Endothelial cell (in vitro differentiated cells): ENCODE measurements around the gene FUOM. TPM values are rescaled to one million over a fixed set of nuclear protein-coding genes. Genes with fewer than 3 reads are reported as not detected.

Experiments used
- DNase-seq: peaks from one replicate; pipeline ENCODE4 v3.0.0; 2021; ENCODE audit warnings: low spot score
- H3K27ac Mint-ChIP-seq: one replicate; pipeline ENCODE4 v1.8.0; 2021; ENCODE audit warnings: mixed read lengths, inconsistent platforms; ENCODE audit not compliant: unreplicated experiment
- H3K27me3 Mint-ChIP-seq: one replicate; pipeline ENCODE4 v1.8.0; 2021; ENCODE audit warnings: mild to moderate bottlenecking, moderate library complexity, mixed read lengths, inconsistent platforms; ENCODE audit not compliant: unreplicated experiment
- H3K36me3 Mint-ChIP-seq: one replicate; pipeline ENCODE4 v1.8.0; 2021; ENCODE audit warnings: mild to moderate bottlenecking, low read depth, mixed read lengths, inconsistent platforms; ENCODE audit not compliant: unreplicated experiment
- H3K4me1 Mint-ChIP-seq: one replicate; pipeline ENCODE4 v1.8.0; 2021; ENCODE audit warnings: mild to moderate bottlenecking, mixed read lengths, inconsistent platforms; ENCODE audit not compliant: unreplicated experiment
- H3K4me3 Mint-ChIP-seq: one replicate; pipeline ENCODE4 v1.8.0; 2021; ENCODE audit warnings: mild to moderate bottlenecking, mixed read lengths, inconsistent platforms; ENCODE audit not compliant: unreplicated experiment
- H3K9me3 Mint-ChIP-seq: one replicate; pipeline ENCODE4 v1.8.0; 2021; ENCODE audit warnings: mixed read lengths, inconsistent platforms; ENCODE audit not compliant: unreplicated experiment
- total RNA-seq: library from RNA; stranded (reverse); fragmentation: NEBNext Ultra II Directional; extraction: Animal tissue kit (Norgen Biotek cat#: 25700); gene quantifications from one replicate; pipeline ENCODE4 v1.2.1, GENCODE V29; 2021; ENCODE audit not compliant: unreplicated experiment
- TF ChIP-seq, protein P1 (sequence below): fragments of 200-600 bp; sonication (generic); IDR thresholded peaks from one replicate; pipeline ENCODE4 v1.5.0; 2021; ENCODE audit warnings: antibody characterized with exemption; ENCODE audit not compliant: unreplicated experiment

The FUOM gene
- total RNA-seq, 1 donor from 2014 or later, result 8.9 TPM

GRCh38 chr10:133361773-133362441 is 4.1 kb upstream of the FUOM start:
- Mint-ChIP-seq H3K36me3 (peaks cover 21% of the 10 kb centered on the region), H3K27ac (no peak overlapping the region), H3K4me3 (peak overlapping the region; percentile 52)

DNA sequence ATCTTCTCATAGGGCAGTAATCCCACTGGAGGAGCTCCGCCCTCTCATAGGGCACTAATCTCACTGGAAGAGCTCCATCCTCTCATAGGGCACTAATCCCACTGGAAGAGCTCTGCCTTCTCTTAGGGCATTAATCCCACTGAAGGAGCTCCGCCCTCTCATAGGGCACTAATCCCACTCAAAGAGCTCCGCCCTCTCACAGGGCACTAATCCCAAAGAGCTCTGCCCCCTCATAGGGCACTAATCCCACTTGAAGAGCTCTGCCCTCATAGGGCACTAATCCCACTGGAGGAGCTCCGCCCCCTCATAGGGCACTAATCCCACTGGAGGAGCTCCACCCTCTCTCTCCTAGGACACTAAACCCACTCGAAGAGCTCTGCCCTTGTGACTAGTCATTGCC is 3.4 kb upstream of the FUOM start:
- Mint-ChIP-seq H3K36me3 (peaks cover 21% of the 10 kb centered on the region), H3K4me3 (no peak overlapping the region)
- no peak for DNase-seq

More at GRCh38 chr10:133361773-133362441, 4.1 kb upstream of the FUOM start:
- TF ChIP-seq, protein P1, sequence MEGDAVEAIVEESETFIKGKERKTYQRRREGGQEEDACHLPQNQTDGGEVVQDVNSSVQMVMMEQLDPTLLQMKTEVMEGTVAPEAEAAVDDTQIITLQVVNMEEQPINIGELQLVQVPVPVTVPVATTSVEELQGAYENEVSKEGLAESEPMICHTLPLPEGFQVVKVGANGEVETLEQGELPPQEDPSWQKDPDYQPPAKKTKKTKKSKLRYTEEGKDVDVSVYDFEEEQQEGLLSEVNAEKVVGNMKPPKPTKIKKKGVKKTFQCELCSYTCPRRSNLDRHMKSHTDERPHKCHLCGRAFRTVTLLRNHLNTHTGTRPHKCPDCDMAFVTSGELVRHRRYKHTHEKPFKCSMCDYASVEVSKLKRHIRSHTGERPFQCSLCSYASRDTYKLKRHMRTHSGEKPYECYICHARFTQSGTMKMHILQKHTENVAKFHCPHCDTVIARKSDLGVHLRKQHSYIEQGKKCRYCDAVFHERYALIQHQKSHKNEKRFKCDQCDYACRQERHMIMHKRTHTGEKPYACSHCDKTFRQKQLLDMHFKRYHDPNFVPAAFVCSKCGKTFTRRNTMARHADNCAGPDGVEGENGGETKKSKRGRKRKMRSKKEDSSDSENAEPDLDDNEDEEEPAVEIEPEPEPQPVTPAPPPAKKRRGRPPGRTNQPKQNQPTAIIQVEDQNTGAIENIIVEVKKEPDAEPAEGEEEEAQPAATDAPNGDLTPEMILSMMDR, result no peak
- Mint-ChIP-seq H3K4me1 (no peaks in the 10 kb centered on the region), H3K9me3 (no peaks in the 10 kb centered on the region), H3K27me3 (peaks cover 8% of the 10 kb centered on the region)
- no peak for DNase-seq

GRCh38 chr10:133359972-133360610 is 2.3 kb upstream of the FUOM start:
- Mint-ChIP-seq H3K36me3 (peaks cover 19% of the 10 kb centered on the region), H3K27ac (no peak overlapping the region), H3K27me3 (peaks cover 10% of the 10 kb centered on the region), H3K9me3 (no peaks in the 10 kb centered on the region), H3K4me1 (no peaks in the 10 kb centered on the region), H3K4me3 (no peak overlapping the region)
- TF ChIP-seq, protein P1, result no peak
- no peak for DNase-seq

More for the DNA sequence above, 3.4 kb upstream of the FUOM start:
- no peaks in the 10 kb centered on the region for H3K4me1 Mint-ChIP-seq
- no peak overlapping the region for H3K27ac Mint-ChIP-seq
- TF ChIP-seq, protein P1, result no peak
- no peaks in the 10 kb centered on the region for H3K9me3 Mint-ChIP-seq
- peaks cover 8% of the 10 kb centered on the region for H3K27me3 Mint-ChIP-seq

- Mint-ChIP-seq H3K27ac (no peak overlapping the region), H3K9me3 (no peaks in the 10 kb centered on the region), H3K27me3 (peaks cover 10% of the 10 kb centered on the region), H3K4me1 (no peaks in the 10 kb centered on the region), H3K36me3 (peaks cover 14% of the 10 kb centered on the region), H3K4me3 (no peak overlapping the region)
- TF ChIP-seq, protein P1, result no peak
- no peak for DNase-seq
Observed at GRCh38 chr10:133359554-133359971, 1.7 kb upstream of the FUOM start.

DNA sequence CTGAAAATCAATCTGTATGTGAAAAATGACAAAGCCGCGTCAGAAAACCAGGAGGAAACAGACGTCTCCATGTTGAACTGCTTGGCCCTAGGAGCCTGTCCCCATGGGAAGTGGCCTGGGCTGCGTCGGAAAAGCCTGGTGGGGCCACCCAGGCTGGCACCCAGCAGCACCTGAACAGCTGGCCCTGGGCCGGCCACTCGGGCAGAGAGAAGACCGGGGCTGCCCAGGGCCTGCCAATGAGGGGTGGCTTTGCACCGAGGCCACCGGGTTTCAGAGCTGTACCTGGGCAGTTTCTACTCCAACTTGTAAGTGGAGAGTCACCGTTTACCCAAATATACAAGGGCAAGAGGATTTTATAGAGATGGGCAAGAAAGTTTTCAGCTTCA is 1.1 kb upstream of the FUOM start:
- H3K4me1 Mint-ChIP-seq, result no peaks in the 10 kb centered on the region
- H3K4me3 Mint-ChIP-seq, result no peak overlapping the region
- peaks cover 11% of the 10 kb centered on the region for H3K27me3 Mint-ChIP-seq
- no peaks in the 10 kb centered on the region for H3K9me3 Mint-ChIP-seq
- DNase-seq, result no peak
- H3K36me3 Mint-ChIP-seq, result peaks cover 11% of the 10 kb centered on the region
- no peak overlapping the region for H3K27ac Mint-ChIP-seq
- TF ChIP-seq, protein P1, result no peak
